ENCODE results near the gene SLC29A2.
"Not testable (repeated sequence)": the region's sequence is repeated elsewhere in the genome, so short reads cannot be mapped to it uniquely, and the experiment has no call there.

SLC29A2 gene

GRCh38 chr11:66332371-66333219, 39.0 kb downstream of the SLC29A2 start:
- DNase-seq = no peak

GRCh38 chr11:66331542-66332370, 39.8 kb downstream of the SLC29A2 start:
- no peak for DNase-seq

GRCh38 chr11:66330931-66331330, 40.6 kb downstream of the SLC29A2 start:
- DNase-seq = no peak

GRCh38 chr11:66329165-66329673, 42.3 kb downstream of the SLC29A2 start:
- DNase-seq = no peak

GRCh38 chr11:66328302-66329144, 43.0 kb downstream of the SLC29A2 start:
- peak; percentile 85 to 89 (median 86) for DNase-seq

- DNase-seq = no peak
Measured at GRCh38 chr11:66328031-66328301, 43.6 kb downstream of the SLC29A2 start.

GRCh38 chr11:66327171-66328030, 44.2 kb downstream of the SLC29A2 start:
- no peak for DNase-seq

GRCh38 chr11:66326261-66327111, 45.1 kb downstream of the SLC29A2 start:
- DNase-seq = no peak

GRCh38 chr11:66325263-66325671, 46.3 kb downstream of the SLC29A2 start:
- no peak for DNase-seq

GRCh38 chr11:66324664-66325063, 46.9 kb downstream of the SLC29A2 start:
- no peak for DNase-seq

- DNase-seq = no peak
Measured at GRCh38 chr11:66323684-66324083, 47.9 kb downstream of the SLC29A2 start.

- DNase-seq = no peak
Measured at GRCh38 chr11:66322732-66323427, 48.7 kb downstream of the SLC29A2 start.

GRCh38 chr11:66321606-66322005, 50.0 kb downstream of the SLC29A2 start:
- DNase-seq = no peak

GRCh38 chr11:66320748-66321147, 50.8 kb downstream of the SLC29A2 start:
- not testable (repeated sequence) for DNase-seq

GRCh38 chr11:66320289-66320688, 51.3 kb downstream of the SLC29A2 start:
- DNase-seq = not testable (repeated sequence)

- DNase-seq = no peak
Measured at GRCh38 chr11:66318600-66318970, 53.0 kb downstream of the SLC29A2 start.

GRCh38 chr11:66317723-66318599, 53.6 kb downstream of the SLC29A2 start:
- DNase-seq = peak; percentile 92 to 97 (median 94)

GRCh38 chr11:66317322-66317722, 54.2 kb downstream of the SLC29A2 start:
- peak; percentile 49 to 75 (median 55) for DNase-seq

GRCh38 chr11:66316849-66317251, 54.7 kb downstream of the SLC29A2 start, which contains the start of gene CD248:
CD248 (minus strand) TSS chr11:66317044; CDS start chr11:66317027, 17 bp downstream.
- no peak for DNase-seq

Measured in suppressor macrophage (primary cell).